ENCODE data around the gene PACSIN2. TPM values are rescaled to one million over a fixed set of nuclear protein-coding genes. Genes with fewer than 3 reads are reported as not detected.
A peak's percentile ranks its signal among the peaks of the same experiment; 100 is the strongest.

Gene PACSIN2
- total and polyA plus RNA-seq, 2 of the 13 experiments (the other 11 are each of a cell fraction or from before 2014, with no cell fraction given) = 54.1 to 68.8 TPM

DNA sequence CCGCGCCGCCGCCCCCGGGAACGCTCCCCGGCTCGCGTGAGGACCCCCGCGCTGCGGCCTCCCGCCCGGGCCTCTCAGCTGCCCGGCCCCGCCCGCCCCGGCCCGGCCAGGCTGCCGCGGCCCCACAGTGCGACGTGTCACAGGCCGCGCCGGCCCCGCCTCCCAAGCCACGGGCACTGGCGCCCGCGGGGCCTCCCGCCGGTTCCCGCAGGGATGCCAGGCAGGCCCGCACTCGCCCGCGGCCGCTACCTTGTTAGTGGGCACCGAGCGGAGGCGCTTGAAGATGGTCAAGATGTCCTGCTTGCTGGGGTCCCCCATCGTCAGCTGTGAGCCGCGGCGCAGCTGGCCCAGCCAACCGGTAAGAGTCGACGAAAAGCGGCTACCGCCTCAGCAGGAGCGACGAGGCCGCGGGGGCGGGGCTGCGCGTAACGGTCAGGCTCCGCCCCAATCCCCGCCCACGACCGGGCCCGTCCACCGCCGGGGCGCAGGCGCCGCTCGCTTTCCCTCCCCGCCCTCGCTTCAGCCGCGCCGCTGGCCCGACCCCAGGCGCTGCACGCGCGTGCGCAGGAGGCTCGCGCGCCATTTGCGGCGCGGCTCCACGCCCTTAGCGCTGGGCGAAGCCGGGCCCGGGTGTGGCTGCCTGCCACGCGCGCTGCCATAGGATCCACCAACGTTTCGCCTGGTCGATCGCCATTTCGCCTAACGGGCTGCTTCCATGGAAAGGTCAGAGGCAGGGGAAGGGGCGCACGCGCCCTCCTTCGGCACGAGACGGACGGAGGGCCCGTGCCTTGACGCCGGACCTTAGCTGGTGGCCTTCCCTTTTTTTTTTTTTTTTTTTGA lies 157.9 kb downstream of the PACSIN2 start, which contains the start of gene ARFGAP3 (continued):
- TF ChIP-seq DZIP1 (CRISPR knock-in tag; IDR thresholded peaks at IDR 0.05) (peak; percentile 83; the same call in 1 of the 2 replicates), SOX13 (IDR thresholded peaks at IDR 0.05) (no peak), SOX13 (CRISPR knock-in tag; conservative IDR thresholded peaks at IDR 0.05 in 1 of 2, IDR thresholded peaks at IDR 0.05 in 1 of 2) (peak in 1 of 2 experiments; percentile 12; a peak in 1 of 4 replicates), CHCHD3 (CRISPR knock-in tag; IDR thresholded peaks at IDR 0.05) (peak; percentile 95; the same call in 1 of the 2 replicates), EEA1 (CRISPR knock-in tag; IDR thresholded peaks at IDR 0.05; ENCODE audit: borderline replicate concordance) (peak; percentile 92; the same call in 1 of the 2 replicates), ZNF235 (CRISPR knock-in tag; IDR thresholded peaks at IDR 0.05; ENCODE audit: borderline replicate concordance) (peak; percentile 90; the same call in 1 of the 2 replicates), FOXJ3 (CRISPR knock-in tag; IDR thresholded peaks at IDR 0.05; ENCODE audit: borderline replicate concordance) (no peak), AHDC1 (CRISPR knock-in tag; IDR thresholded peaks at IDR 0.05; ENCODE audit: borderline replicate concordance) (peak; percentile 55; the same call in 1 of the 2 replicates), SMARCC2 (IDR thresholded peaks at IDR 0.05) (no peak)
- TF ChIP-seq, protein P1, sequence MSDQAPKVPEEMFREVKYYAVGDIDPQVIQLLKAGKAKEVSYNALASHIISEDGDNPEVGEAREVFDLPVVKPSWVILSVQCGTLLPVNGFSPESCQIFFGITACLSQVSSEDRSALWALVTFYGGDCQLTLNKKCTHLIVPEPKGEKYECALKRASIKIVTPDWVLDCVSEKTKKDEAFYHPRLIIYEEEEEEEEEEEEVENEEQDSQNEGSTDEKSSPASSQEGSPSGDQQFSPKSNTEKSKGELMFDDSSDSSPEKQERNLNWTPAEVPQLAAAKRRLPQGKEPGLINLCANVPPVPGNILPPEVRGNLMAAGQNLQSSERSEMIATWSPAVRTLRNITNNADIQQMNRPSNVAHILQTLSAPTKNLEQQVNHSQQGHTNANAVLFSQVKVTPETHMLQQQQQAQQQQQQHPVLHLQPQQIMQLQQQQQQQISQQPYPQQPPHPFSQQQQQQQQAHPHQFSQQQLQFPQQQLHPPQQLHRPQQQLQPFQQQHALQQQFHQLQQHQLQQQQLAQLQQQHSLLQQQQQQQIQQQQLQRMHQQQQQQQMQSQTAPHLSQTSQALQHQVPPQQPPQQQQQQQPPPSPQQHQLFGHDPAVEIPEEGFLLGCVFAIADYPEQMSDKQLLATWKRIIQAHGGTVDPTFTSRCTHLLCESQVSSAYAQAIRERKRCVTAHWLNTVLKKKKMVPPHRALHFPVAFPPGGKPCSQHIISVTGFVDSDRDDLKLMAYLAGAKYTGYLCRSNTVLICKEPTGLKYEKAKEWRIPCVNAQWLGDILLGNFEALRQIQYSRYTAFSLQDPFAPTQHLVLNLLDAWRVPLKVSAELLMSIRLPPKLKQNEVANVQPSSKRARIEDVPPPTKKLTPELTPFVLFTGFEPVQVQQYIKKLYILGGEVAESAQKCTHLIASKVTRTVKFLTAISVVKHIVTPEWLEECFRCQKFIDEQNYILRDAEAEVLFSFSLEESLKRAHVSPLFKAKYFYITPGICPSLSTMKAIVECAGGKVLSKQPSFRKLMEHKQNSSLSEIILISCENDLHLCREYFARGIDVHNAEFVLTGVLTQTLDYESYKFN (CRISPR knock-in tag; conservative IDR thresholded peaks at IDR 0.05) = 0 out of 2 replicates have a peak, but pooled peaks have one; percentile 14
- TF ChIP-seq, protein P2, sequence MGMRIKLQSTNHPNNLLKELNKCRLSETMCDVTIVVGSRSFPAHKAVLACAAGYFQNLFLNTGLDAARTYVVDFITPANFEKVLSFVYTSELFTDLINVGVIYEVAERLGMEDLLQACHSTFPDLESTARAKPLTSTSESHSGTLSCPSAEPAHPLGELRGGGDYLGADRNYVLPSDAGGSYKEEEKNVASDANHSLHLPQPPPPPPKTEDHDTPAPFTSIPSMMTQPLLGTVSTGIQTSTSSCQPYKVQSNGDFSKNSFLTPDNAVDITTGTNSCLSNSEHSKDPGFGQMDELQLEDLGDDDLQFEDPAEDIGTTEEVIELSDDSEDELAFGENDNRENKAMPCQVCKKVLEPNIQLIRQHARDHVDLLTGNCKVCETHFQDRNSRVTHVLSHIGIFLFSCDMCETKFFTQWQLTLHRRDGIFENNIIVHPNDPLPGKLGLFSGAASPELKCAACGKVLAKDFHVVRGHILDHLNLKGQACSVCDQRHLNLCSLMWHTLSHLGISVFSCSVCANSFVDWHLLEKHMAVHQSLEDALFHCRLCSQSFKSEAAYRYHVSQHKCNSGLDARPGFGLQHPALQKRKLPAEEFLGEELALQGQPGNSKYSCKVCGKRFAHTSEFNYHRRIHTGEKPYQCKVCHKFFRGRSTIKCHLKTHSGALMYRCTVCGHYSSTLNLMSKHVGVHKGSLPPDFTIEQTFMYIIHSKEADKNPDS (CRISPR knock-in tag; IDR thresholded peaks at IDR 0.05) = no peak
